ENCODE results near the gene PARVB.

DNA sequence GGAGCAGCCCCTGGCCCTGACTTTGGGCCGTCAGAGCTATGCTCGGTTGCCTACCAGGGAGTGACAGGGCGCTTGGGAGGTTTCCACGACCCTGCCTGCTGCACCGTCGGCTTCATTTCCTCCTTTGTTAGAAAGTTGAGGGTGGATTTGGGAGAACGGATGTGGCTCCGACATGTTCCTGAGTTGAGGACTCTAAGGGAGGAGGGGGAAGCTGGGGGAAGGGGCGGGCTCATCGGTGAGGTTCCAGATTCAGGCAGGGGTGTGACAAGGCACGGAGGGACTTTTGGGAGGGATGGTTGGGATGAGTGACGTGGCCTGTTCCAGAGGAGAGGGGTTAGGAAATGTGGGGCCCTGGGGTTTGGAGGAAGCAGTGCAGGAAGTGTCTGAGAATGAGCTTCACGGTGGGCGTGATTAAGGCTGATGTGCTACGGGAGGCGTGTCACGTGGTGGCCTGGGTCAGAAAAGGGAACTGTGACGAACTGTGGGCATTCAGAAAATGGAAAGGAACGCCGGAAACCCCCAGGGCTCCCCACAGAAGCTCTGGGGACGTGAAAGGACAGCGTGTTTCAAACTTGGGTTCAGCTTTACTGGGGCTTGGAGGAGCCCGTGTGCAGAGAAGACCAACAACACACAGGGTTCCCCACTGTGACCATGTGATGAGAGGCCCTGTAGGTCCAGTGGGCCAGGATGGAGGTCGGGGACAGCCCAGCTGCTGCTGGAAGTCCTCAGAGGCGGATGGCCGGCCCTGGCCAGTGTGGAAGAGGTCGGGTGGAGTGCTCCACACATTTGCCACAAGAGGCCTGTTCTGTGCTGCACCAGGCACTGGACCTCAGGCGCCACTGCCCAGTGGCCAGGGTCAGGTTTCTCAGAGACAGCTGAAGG lies 2.8 kb downstream of the PARVB start:
- TF ChIP-seq CTCF (IDR thresholded peaks at IDR 0.05; ENCODE audit: low read length) (no peak), EZH2 (IDR thresholded peaks at IDR 0.05; ENCODE audit: borderline replicate concordance, low read length) (no peak)

Measured in OCI-LY1 (cell line).